Measurements from ENCODE around the gene CBFA2T2. TPM values are rescaled to one million over a fixed set of nuclear protein-coding genes. Genes with fewer than 3 reads are reported as not detected.

The CBFA2T2 gene
- total and polyA plus RNA-seq, 10 of the 15 experiments (the other 5 are each of a cell fraction or from before 2014, with no cell fraction given) = 0.61 to 8.6 (median 5.5) TPM

DNA sequence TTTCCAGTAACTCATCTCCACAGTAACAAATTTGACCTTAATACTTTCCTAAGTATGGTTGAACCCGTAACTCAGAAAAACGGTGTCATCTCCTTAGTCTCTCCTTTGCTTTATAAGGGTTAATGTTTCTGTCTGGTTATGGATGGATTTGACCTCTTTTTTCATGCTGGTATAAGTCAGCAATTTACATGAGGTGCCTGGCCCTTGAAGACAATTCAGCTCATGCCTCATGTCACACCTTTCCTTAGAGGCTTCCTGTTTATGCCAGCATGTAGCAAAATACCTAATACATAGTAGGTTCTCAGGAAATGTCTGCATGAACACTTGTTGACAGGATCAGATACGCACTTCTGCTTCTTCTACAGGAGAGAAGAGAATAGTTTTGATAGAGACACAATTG lies 134.5 kb downstream of the CBFA2T2 start:
- 88% methylated on average over 3 of the region's 3 CpGs for WGBS (ENCODE audit: insufficient coverage, insufficient replicate concordance, low lambda C conversion rate, missing lambda C conversion rate)
- no peak for ATAC-seq
- CTCF ChIA-PET = no interaction called here

DNA sequence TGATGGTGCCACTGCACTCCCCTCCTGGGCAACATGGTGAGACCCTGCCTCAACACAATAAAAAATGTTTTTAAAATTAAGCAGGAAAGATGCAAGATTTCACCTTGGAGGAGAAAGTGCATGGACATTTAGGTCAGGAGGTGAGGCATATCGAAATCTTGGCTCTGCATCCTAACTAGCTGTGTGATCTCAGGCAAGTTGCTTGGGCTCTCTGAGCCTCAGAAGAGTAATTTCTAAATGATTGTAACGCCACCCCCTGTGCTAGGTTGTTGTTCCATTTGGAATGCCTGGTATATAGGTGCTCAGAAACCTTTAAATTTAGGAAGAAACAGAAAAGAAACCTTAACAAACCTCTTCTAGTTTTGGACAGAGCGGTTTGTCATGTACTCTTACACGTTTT lies 136.3 kb downstream of the CBFA2T2 start:
- in situ Hi-C loops (cut with MboI) (no loop called here), intact Hi-C loops (cut with micrococcal nuclease; ENCODE audit: unreplicated experiment) (no loop called here)
- FAIRE-seq (no peak), DNase-seq (ENCODE audit: low read depth, low spot score) (no peak), ATAC-seq (no peak)
- Histone ChIP-seq H4K20me1 (ENCODE audit: control insufficient read depth, insufficient read depth) (no peaks in the 10 kb centered on the region), H3K27me3 (replicated peaks in 1 of 2; ENCODE audit: control insufficient read depth in 2 of 2, insufficient read depth in 2 of 2, low read length in 1 of 2) (no peaks in the 10 kb centered on the region), H3K4me3 (no peak overlapping the region), H2AFZ (ENCODE audit: control insufficient read depth, low read depth, low read length) (no peak overlapping the region), H3K79me2 (ENCODE audit: control insufficient read depth, insufficient read depth, low read length) (no peaks in the 10 kb centered on the region), H3K9ac (ENCODE audit: control insufficient read depth, insufficient read depth, low read length) (no peak overlapping the region), H3K9me3 (replicated peaks; ENCODE audit: control insufficient read depth, insufficient read depth, low read length) (no peaks in the 10 kb centered on the region), H3K4me1 (ENCODE audit: control insufficient read depth, insufficient read depth, low read length) (no peaks in the 10 kb centered on the region), H3K4me2 (ENCODE audit: control insufficient read depth, insufficient read depth) (no peak overlapping the region), H3K27ac (ENCODE audit: control insufficient read depth, insufficient read depth) (no peak overlapping the region), H3K36me3 (ENCODE audit: control insufficient read depth in 2 of 2, insufficient read depth in 2 of 2, low read length in 1 of 2) (peaks cover 3% of the 10 kb centered on the region in 2 experiments; a peak in 3 of 4 replicates)
- no TSS peak for BruUV-seq (replicated peaks)
- no peak for TF ChIP-seq FOXM1 (IDR thresholded peaks at IDR 0.05; ENCODE audit: low read depth, low read length)
- TF ChIP-seq EGR1 (IDR thresholded peaks at IDR 0.05; ENCODE audit: borderline replicate concordance in 1 of 2, low read depth in 2 of 2, low read length in 2 of 2) = no peak
- TF ChIP-seq IRF3 (IDR thresholded peaks at IDR 0.05) = no peak
- no peak for TF ChIP-seq SMC3 (IDR thresholded peaks at IDR 0.05; ENCODE audit: borderline replicate concordance, low read length)
- no peak for TF ChIP-seq POLR2AphosphoS2 (IDR thresholded peaks at IDR 0.05; ENCODE audit: low read depth, low read length)
- no peak for TF ChIP-seq NRF1 (conservative IDR thresholded peaks at IDR 0.05; ENCODE audit: low read depth, low read length)
- TF ChIP-seq, protein P1, sequence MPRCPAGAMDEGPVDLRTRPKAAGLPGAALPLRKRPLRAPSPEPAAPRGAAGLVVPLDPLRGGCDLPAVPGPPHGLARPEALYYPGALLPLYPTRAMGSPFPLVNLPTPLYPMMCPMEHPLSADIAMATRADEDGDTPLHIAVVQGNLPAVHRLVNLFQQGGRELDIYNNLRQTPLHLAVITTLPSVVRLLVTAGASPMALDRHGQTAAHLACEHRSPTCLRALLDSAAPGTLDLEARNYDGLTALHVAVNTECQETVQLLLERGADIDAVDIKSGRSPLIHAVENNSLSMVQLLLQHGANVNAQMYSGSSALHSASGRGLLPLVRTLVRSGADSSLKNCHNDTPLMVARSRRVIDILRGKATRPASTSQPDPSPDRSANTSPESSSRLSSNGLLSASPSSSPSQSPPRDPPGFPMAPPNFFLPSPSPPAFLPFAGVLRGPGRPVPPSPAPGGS (IDR thresholded peaks at IDR 0.05; ENCODE audit: borderline replicate concordance, insufficient read depth, low read depth, low read length, poor library complexity, severe bottlenecking) = no peak
- 99% methylated on average over 4 of the region's 4 CpGs for WGBS (ENCODE audit: insufficient coverage, insufficient replicate concordance, low lambda C conversion rate, missing lambda C conversion rate)
- POLR2A ChIA-PET = no interaction called here
- RAD21 ChIA-PET (ENCODE audit: unreplicated experiment) = no interaction called here
- CTCF ChIA-PET = no interaction called here
- SMC1A ChIA-PET (ENCODE audit: uncharacterized antibody, unreplicated experiment) = interaction anchor here (0.9 to 1.4 kb wide), 2 partner anchors 54 to 104 kb away, joined by 3 read pairs; no protein-coding TSS in a partner anchor

More for the DNA sequence above, 134.5 kb downstream of the CBFA2T2 start:
- no peaks in the 10 kb centered on the region for H4K20me1 ChIP-seq (ENCODE audit: control insufficient read depth, insufficient read depth)
- H3K9ac ChIP-seq (ENCODE audit: control insufficient read depth, insufficient read depth, low read length) = no peak overlapping the region
- H3K4me1 ChIP-seq (ENCODE audit: control insufficient read depth, insufficient read depth, low read length) = no peaks in the 10 kb centered on the region
- SMC1A ChIA-PET (ENCODE audit: uncharacterized antibody, unreplicated experiment) = interaction anchor here (1.3 kb wide), 1 partner anchor 11 kb away, joined by 3 read pairs; no protein-coding TSS in a partner anchor
- no peaks in the 10 kb centered on the region for H3K79me2 ChIP-seq (ENCODE audit: control insufficient read depth, insufficient read depth, low read length)
- no peak for DNase-seq (ENCODE audit: low read depth, low spot score)
- no TSS peak for BruUV-seq (replicated peaks)
- no peak overlapping the region for H2AFZ ChIP-seq (ENCODE audit: control insufficient read depth, low read depth, low read length)
- no peak overlapping the region for H3K27ac ChIP-seq (ENCODE audit: control insufficient read depth, insufficient read depth)
- peaks cover 2 to 3% of the 10 kb centered on the region in 2 experiments; a peak in 3 of 4 replicates for H3K36me3 ChIP-seq (ENCODE audit: control insufficient read depth in 2 of 2, insufficient read depth in 2 of 2, low read length in 1 of 2)
- no peak for TF ChIP-seq MEF2B (IDR thresholded peaks at IDR 0.05; ENCODE audit: partially characterized antibody, poor library complexity, severe bottlenecking)
- no peak for TF ChIP-seq HCFC1 (IDR thresholded peaks at IDR 0.05; ENCODE audit: low read length)
- no peaks in the 10 kb centered on the region for H3K9me3 ChIP-seq (replicated peaks; ENCODE audit: control insufficient read depth, insufficient read depth, low read length)
- H3K27me3 ChIP-seq (replicated peaks in 1 of 2; ENCODE audit: control insufficient read depth in 2 of 2, insufficient read depth in 2 of 2, low read length in 1 of 2) = no peaks in the 10 kb centered on the region
- RAD21 ChIA-PET (ENCODE audit: unreplicated experiment) = no interaction called here
- in situ Hi-C loops (cut with MboI) (no loop called here), intact Hi-C loops (cut with micrococcal nuclease; ENCODE audit: unreplicated experiment) (no loop called here)
- POLR2A ChIA-PET = no interaction called here
- no peak overlapping the region for H3K4me3 ChIP-seq
- no peak for FAIRE-seq
- no peak overlapping the region for H3K4me2 ChIP-seq (ENCODE audit: control insufficient read depth, insufficient read depth)
